ENCODE measurements around the gene L3MBTL3.
A peak's percentile ranks its signal among the peaks of the same experiment; 100 is the strongest.

The L3MBTL3 gene

GRCh38 chr6:130057495-130057894 is 39.1 kb downstream of the L3MBTL3 start:
- Histone ChIP-seq H3K23ac (ENCODE audit: low read depth, low read length, poor library complexity) (no peak overlapping the region), H3K18ac (ENCODE audit: low read length) (no peak overlapping the region), H3K14ac (ENCODE audit: low read length) (no peak overlapping the region), H3K4me2 (ENCODE audit: insufficient read depth, low read length, poor library complexity, severe bottlenecking) (no peak overlapping the region), H3K27ac (replicated peaks; ENCODE audit: low read length) (no peak overlapping the region), H3K27me3 (ENCODE audit: control insufficient read depth in 3 of 3, insufficient read depth in 3 of 3, low read depth in 1 of 3, low read length in 3 of 3) (no peaks in the 10 kb centered on the region), H4K91ac (ENCODE audit: low read depth, low read length, poor library complexity) (no peak overlapping the region), H2BK5ac (ENCODE audit: low read length) (no peak overlapping the region), H2AFZ (ENCODE audit: low read length) (no peak overlapping the region), H2BK15ac (ENCODE audit: low read length) (no peak overlapping the region), H3K4ac (ENCODE audit: low read length) (no peak overlapping the region), H3K79me1 (ENCODE audit: low read depth, low read length) (no peaks in the 10 kb centered on the region), H3K4me1 (ENCODE audit: control insufficient read depth in 2 of 2, insufficient read depth in 1 of 2, low read depth in 1 of 2, low read length in 2 of 2) (peaks cover 0 to 3% of the 10 kb centered on the region in 2 donors), H4K8ac (ENCODE audit: low read depth, low read length) (no peak overlapping the region), H3K9me3 (replicated peaks in 1 of 2; ENCODE audit: control insufficient read depth in 2 of 2, insufficient read depth in 1 of 2, low read depth in 1 of 2, low read length in 2 of 2) (no peaks in the 10 kb centered on the region), H3K9ac (ENCODE audit: low read depth, low read length, poor library complexity) (no peak overlapping the region), H2BK120ac (ENCODE audit: low read depth, low read length) (no peak overlapping the region), H2AK5ac (ENCODE audit: low read depth, low read length) (no peak overlapping the region), H2BK12ac (ENCODE audit: low read length) (no peak overlapping the region), H3K36me3 (replicated peaks in 1 of 2; ENCODE audit: control insufficient read depth in 2 of 2, insufficient read depth in 2 of 2, low read length in 2 of 2) (peaks cover 16 to 48% of the 10 kb centered on the region in 2 donors), H3K4me3 (ENCODE audit: low read length in 2 of 2) (no peak overlapping the region)
- WGBS, 2 donors (ENCODE audit: extremely low coverage in 2 of 2, insufficient read length in 2 of 2, insufficient replicate concordance in 1 of 2) = no CpG with 5 or more reads among the region's 12 CpGs
- no peak for DNase-seq (ENCODE audit: low spot score)

- H3K4ac ChIP-seq (ENCODE audit: low read length) = no peak overlapping the region
- no peak overlapping the region for H2AFZ ChIP-seq (ENCODE audit: low read length)
- H2BK12ac ChIP-seq (ENCODE audit: low read length) = no peak overlapping the region
- H3K36me3 ChIP-seq (replicated peaks in 1 of 2; ENCODE audit: control insufficient read depth in 2 of 2, insufficient read depth in 2 of 2, low read length in 2 of 2) = peaks cover 3 to 33% of the 10 kb centered on the region in 2 donors
- no peak overlapping the region for H2AK5ac ChIP-seq (ENCODE audit: low read depth, low read length)
- no peak overlapping the region for H2BK5ac ChIP-seq (ENCODE audit: low read length)
- no peaks in the 10 kb centered on the region for H3K27me3 ChIP-seq (ENCODE audit: control insufficient read depth in 3 of 3, insufficient read depth in 3 of 3, low read depth in 1 of 3, low read length in 3 of 3)
- peaks cover 0 to 3% of the 10 kb centered on the region in 2 donors for H3K4me1 ChIP-seq (ENCODE audit: control insufficient read depth in 2 of 2, insufficient read depth in 1 of 2, low read depth in 1 of 2, low read length in 2 of 2)
- H3K4me3 ChIP-seq (ENCODE audit: low read length in 2 of 2) = no peak overlapping the region
- no peak overlapping the region for H3K18ac ChIP-seq (ENCODE audit: low read length)
- no peak overlapping the region for H4K91ac ChIP-seq (ENCODE audit: low read depth, low read length, poor library complexity)
- no peak overlapping the region for H3K14ac ChIP-seq (ENCODE audit: low read length)
- no peak overlapping the region for H4K8ac ChIP-seq (ENCODE audit: low read depth, low read length)
- no peak for DNase-seq (ENCODE audit: low spot score)
- WGBS, 2 donors (ENCODE audit: extremely low coverage in 2 of 2, insufficient read length in 2 of 2, insufficient replicate concordance in 1 of 2) = no CpG with 5 or more reads among the region's 5 CpGs
- no peak overlapping the region for H3K27ac ChIP-seq (replicated peaks; ENCODE audit: low read length)
- no peaks in the 10 kb centered on the region for H3K79me1 ChIP-seq (ENCODE audit: low read depth, low read length)
- H3K4me2 ChIP-seq (ENCODE audit: insufficient read depth, low read length, poor library complexity, severe bottlenecking) = no peak overlapping the region
- H2BK15ac ChIP-seq (ENCODE audit: low read length) = no peak overlapping the region
- H3K23ac ChIP-seq (ENCODE audit: low read depth, low read length, poor library complexity) = no peak overlapping the region
- no peak overlapping the region for H2BK120ac ChIP-seq (ENCODE audit: low read depth, low read length)
- peaks cover 0 to 2% of the 10 kb centered on the region in 2 donors for H3K9me3 ChIP-seq (replicated peaks in 1 of 2; ENCODE audit: control insufficient read depth in 2 of 2, insufficient read depth in 1 of 2, low read depth in 1 of 2, low read length in 2 of 2)
- no peak overlapping the region for H3K9ac ChIP-seq (ENCODE audit: low read depth, low read length, poor library complexity)
These were observed 45.4 kb downstream of the L3MBTL3 start for GRCh38 chr6:130063806-130064205.

GRCh38 chr6:130065609-130066156 is 47.3 kb downstream of the L3MBTL3 start:
- Histone ChIP-seq H2BK5ac (ENCODE audit: low read length) (no peak overlapping the region), H3K4ac (ENCODE audit: low read length) (no peak overlapping the region), H4K91ac (ENCODE audit: low read depth, low read length, poor library complexity) (no peak overlapping the region), H2AFZ (ENCODE audit: low read length) (no peak overlapping the region), H2AK5ac (ENCODE audit: low read depth, low read length) (no peak overlapping the region), H2BK15ac (ENCODE audit: low read length) (no peak overlapping the region), H3K9ac (ENCODE audit: low read depth, low read length, poor library complexity) (no peak overlapping the region), H2BK12ac (ENCODE audit: low read length) (no peak overlapping the region), H3K4me1 (ENCODE audit: control insufficient read depth in 2 of 2, insufficient read depth in 1 of 2, low read depth in 1 of 2, low read length in 2 of 2) (peaks cover 1 to 3% of the 10 kb centered on the region in 2 donors), H2BK120ac (ENCODE audit: low read depth, low read length) (no peak overlapping the region), H3K4me3 (ENCODE audit: low read length in 2 of 2) (no peak overlapping the region), H3K18ac (ENCODE audit: low read length) (no peak overlapping the region), H3K27me3 (ENCODE audit: control insufficient read depth in 3 of 3, insufficient read depth in 3 of 3, low read depth in 1 of 3, low read length in 3 of 3) (no peaks in the 10 kb centered on the region), H3K23ac (ENCODE audit: low read depth, low read length, poor library complexity) (no peak overlapping the region), H3K4me2 (ENCODE audit: insufficient read depth, low read length, poor library complexity, severe bottlenecking) (no peak overlapping the region), H3K36me3 (replicated peaks in 1 of 2; ENCODE audit: control insufficient read depth in 2 of 2, insufficient read depth in 2 of 2, low read length in 2 of 2) (peaks cover 4 to 37% of the 10 kb centered on the region in 2 donors), H3K9me3 (replicated peaks in 1 of 2; ENCODE audit: control insufficient read depth in 2 of 2, insufficient read depth in 1 of 2, low read depth in 1 of 2, low read length in 2 of 2) (peaks cover 0 to 2% of the 10 kb centered on the region in 2 donors), H3K27ac (replicated peaks; ENCODE audit: low read length) (no peak overlapping the region), H3K79me1 (ENCODE audit: low read depth, low read length) (no peaks in the 10 kb centered on the region), H3K14ac (ENCODE audit: low read length) (peak overlapping the region; percentile 31), H4K8ac (ENCODE audit: low read depth, low read length) (no peak overlapping the region)
- DNase-seq (ENCODE audit: low spot score) = no peak
- no CpG with 5 or more reads among the region's 5 CpGs for WGBS, 2 donors (ENCODE audit: extremely low coverage in 2 of 2, insufficient read length in 2 of 2, insufficient replicate concordance in 1 of 2)

- Histone ChIP-seq H3K18ac (ENCODE audit: low read length) (no peak overlapping the region), H3K9ac (ENCODE audit: low read depth, low read length, poor library complexity) (no peak overlapping the region), H3K27me3 (ENCODE audit: control insufficient read depth in 3 of 3, insufficient read depth in 3 of 3, low read depth in 1 of 3, low read length in 3 of 3) (no peaks in the 10 kb centered on the region), H3K27ac (replicated peaks; ENCODE audit: low read length) (no peak overlapping the region), H3K23ac (ENCODE audit: low read depth, low read length, poor library complexity) (no peak overlapping the region), H3K79me1 (ENCODE audit: low read depth, low read length) (no peaks in the 10 kb centered on the region), H2AK5ac (ENCODE audit: low read depth, low read length) (no peak overlapping the region), H2BK120ac (ENCODE audit: low read depth, low read length) (no peak overlapping the region), H2AFZ (ENCODE audit: low read length) (no peak overlapping the region), H3K4me1 (ENCODE audit: control insufficient read depth in 2 of 2, insufficient read depth in 1 of 2, low read depth in 1 of 2, low read length in 2 of 2) (peaks cover 2 to 3% of the 10 kb centered on the region in 2 donors), H4K8ac (ENCODE audit: low read depth, low read length) (no peak overlapping the region), H3K36me3 (replicated peaks in 1 of 2; ENCODE audit: control insufficient read depth in 2 of 2, insufficient read depth in 2 of 2, low read length in 2 of 2) (peaks cover 2 to 33% of the 10 kb centered on the region in 2 donors), H3K9me3 (replicated peaks in 1 of 2; ENCODE audit: control insufficient read depth in 2 of 2, insufficient read depth in 1 of 2, low read depth in 1 of 2, low read length in 2 of 2) (no peaks in the 10 kb centered on the region), H3K4ac (ENCODE audit: low read length) (no peak overlapping the region), H3K14ac (ENCODE audit: low read length) (no peak overlapping the region), H2BK5ac (ENCODE audit: low read length) (no peak overlapping the region), H4K91ac (ENCODE audit: low read depth, low read length, poor library complexity) (no peak overlapping the region), H3K4me2 (ENCODE audit: insufficient read depth, low read length, poor library complexity, severe bottlenecking) (no peak overlapping the region), H3K4me3 (ENCODE audit: low read length in 2 of 2) (no peak overlapping the region), H2BK15ac (ENCODE audit: low read length) (no peak overlapping the region), H2BK12ac (ENCODE audit: low read length) (no peak overlapping the region)
- no CpG with 5 or more reads among the region's 4 CpGs for WGBS, 2 donors (ENCODE audit: extremely low coverage in 2 of 2, insufficient read length in 2 of 2, insufficient replicate concordance in 1 of 2)
- DNase-seq (ENCODE audit: low spot score) = no peak
These were observed 51.1 kb downstream of the L3MBTL3 start for GRCh38 chr6:130069485-130069884.

Data from neuronal stem cell (in vitro differentiated cells).